DMS114 treated with DMSO at 0.1 percent for 48 hours (cell line): ENCODE data around the gene STAG1.
"Not testable (repeated sequence)": the region's sequence is repeated elsewhere in the genome, so short reads cannot be mapped to it uniquely, and the experiment has no call there.

ENCODE experiments used
- DNase-seq: peaks from one replicate; lab custom pipeline; 2025; ENCODE audit not compliant: unreplicated experiment; lab: John Stamatoyannopoulos, UW

The STAG1 gene

DNA sequence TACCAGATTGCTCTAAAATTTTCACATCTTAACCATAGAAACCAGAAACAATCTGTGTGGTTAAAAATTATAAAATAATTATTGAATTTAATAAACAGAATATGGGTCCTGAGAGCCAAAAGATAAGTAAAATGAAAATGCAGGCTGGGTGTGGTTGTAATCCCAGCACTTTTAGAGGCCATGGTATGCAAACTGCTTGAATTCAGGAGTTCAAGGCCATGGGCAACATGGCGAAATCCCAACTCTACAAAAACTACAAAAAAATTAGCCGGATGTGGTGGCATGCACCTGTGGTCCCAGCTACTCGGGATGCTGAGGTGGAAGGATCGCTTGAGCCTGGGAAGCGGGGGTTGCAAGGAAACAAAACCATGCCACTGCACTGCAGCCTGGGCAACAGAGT lies 236.1 kb downstream of the STAG1 start:
- DNase-seq, result no peak

DNA sequence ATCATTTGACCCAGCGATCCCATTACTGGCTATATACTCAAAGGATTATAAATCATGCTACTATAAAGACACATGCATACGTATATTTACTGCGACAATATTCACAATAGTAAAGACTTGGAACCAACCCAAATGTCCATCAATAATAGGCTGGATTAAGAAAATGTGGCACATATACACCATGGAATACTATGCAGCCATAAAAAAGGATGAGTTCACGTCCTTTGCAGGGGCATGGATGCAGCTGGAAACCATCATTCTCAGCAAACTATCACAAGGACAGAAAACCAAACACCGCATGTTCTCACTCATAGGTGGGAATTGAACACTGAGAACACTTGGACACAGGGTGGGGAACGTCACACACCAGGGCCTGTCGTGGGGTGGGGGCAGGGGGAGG lies 237.6 kb downstream of the STAG1 start:
- DNase-seq, result not testable (repeated sequence)

DNA sequence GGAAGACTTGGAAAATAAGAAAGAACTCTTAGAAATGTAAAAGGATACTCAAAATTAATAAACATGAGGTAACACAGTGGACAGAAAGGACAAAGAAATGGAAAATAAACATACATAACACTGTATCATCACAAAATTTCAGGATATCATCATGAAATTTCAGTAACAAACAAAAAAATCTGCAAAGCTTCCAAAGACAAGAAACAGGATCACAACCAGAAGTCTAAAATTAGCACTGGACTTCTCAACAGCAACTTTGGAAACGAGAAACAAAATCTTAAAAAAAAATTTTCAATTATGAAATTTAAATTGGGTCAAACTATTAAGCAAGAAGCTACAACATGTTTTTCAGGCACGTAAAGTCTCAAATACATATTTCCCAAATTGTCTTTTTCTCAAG lies 238.8 kb downstream of the STAG1 start:
- DNase-seq, result no peak

DNA sequence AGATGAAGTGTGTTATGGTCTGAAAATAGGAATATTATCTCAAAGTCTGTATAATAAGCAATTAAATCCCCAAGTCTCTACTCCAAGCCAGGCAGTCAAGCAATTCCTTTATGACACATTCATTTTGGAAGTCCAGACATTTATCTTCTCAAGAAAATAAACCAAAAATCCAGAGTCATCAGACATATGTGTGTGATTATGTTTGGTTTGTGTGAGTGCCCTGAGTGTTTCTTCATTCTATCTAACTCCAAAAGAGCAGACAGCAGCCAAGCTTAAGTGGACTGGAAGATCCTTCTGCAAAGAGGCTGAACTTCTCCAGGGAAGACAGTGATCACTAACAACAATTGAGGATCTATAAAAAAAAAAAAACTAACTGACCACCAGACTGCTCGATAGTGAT lies 239.8 kb downstream of the STAG1 start:
- no peak for DNase-seq

DNA sequence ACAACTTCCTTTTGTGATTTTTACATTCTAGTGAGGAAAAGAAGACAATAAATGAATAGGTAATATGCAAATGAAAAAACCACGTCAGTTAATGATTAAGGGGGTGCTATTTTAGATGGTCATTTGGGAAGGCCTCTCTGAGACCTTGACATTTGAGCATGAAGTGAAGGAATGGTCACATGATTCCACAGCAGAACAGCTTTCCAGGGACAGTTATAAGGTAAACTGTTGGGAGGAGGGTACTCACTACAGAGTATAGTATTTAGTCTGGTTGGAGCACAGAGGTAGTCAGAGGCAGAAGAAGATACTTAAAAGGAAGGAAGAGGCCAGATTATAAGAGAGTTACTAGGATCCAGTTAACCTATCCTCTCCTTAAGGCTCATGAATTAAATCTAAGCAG lies 246.5 kb downstream of the STAG1 start:
- DNase-seq, result no peak

DNA sequence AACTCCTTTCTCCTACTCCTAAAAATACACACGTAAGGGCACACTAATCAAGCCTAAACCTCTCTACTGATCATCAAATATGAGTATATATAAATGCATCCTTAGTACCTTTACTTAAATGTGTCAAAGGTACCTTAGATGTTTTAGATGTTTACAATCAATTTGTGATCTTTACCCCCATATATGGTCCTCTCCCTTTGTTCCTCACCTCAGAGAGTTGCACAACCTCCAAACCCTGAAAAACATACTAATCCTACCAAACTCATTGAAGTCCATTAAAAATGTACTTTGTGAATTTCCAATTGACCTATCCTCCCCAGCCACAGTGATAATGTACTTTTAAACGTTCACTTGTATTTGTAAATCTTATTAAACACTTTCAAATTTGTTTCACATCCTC lies 249.1 kb downstream of the STAG1 start:
- no peak for DNase-seq

DNA sequence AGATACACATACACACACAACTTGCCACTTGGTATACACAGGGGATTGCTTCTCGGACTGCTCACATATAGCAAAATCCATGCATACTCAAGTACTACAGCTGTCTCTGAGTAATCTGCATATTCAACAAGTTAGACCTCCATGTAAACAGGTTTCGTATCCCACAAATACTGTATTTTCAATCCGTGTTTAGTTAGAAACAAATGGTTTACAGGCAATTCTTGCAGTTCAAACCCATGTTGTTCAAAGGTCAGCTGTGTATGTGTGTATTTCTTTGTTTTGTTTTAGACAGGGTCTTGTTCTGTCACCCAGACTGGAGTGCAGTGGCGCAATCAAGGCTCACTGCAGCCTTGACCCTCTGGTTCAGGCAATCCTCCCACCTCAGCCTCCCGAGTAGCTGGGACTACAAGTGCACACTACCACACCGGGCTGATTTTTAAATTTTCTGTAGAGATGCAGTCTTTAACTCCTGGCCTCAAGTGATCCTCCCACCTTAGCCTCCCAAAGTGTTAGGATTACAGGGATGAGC lies 253.2 kb downstream of the STAG1 start:
- no peak for DNase-seq

DNA sequence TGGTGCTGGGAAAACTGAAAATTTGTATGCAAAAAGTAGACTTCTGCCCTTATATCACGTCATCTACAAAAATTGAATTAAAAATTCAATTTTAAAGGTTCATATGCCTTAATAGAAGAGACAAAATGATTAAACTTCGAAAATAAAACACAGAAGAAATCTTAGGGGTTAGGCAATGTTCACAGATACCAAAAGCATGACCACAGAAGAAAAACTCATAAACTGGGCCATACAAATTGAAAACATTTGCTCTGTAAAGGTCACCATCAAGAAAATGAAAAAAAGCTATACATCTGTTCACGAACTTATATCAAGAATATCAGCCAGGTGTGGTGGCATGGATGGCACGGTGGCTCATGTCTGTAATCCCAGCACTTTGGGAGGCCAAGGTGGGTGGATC lies 257.0 kb downstream of the STAG1 start:
- DNase-seq, result no peak

DNA sequence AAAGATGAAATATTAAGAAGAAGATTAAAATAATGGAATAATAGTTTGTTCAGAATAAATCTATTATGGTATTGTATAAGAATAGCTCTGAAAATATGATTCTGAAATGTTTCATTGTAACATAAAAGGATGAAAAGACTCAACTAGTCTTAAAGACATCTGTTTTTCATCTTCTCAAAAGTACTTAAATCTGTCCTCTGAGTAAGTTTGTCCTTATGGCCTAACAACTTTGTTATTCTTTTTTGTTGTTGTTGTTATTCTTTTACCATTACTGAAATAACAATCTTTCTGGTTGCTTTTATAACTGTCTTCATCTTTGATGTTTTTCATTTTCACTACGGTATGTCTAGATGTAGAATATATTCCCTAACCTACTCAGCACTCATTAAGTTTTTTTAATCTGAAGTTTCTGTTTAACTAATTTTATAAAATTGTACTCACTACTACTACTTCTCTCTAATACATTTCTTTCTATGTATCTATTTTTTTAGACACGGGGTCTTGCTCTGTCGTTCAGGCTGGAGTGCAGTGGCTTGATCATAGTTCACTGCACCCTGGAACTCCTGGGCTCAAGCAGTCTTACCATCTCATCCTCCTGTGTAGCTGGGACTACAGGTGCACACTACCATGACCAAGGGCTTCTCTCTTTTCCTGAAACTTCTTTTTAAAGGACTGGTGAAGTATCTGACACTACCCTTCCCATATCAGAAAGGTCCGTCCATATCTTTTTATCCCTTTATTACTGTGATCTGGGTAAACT lies 261.4 kb downstream of the STAG1 start:
- DNase-seq, result no peak

DNA sequence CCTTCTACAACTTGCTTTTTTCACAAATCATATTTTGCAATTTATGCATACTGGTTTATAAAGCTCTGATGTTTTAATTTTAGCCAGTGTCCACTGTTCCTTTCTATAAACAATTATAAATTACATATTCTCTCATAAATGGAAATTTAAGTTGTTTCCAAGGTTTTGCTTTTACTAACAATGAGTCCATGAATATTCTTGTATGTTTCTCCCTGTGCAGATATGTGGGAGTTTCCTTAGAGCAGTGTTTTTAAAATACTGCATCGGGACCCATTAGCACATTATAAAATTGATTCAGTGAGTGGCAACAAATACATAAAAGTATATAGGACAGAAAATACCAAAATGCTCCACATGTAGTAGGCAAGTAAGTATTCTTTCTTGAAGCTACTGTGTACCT lies 266.4 kb downstream of the STAG1 start:
- DNase-seq, result no peak

DNA sequence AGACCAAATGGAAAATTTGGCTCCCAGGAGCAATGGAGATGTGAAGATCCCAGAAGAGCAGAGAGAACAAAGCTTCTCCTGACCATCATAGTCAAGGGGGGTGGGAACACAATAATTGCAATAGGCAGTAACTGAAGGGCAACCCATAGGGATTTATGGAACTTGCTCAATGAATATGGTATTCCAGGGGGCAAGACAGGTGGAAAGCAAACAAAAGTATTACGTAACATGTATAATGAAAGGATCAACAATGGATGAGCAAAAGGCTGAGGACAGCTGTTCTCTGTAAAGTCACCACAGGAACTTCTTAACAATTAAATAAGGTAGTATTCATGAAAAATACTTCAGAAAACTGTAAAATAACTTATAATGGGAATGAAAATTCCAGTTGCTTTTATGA lies 275.9 kb downstream of the STAG1 start:
- no peak for DNase-seq

DNA sequence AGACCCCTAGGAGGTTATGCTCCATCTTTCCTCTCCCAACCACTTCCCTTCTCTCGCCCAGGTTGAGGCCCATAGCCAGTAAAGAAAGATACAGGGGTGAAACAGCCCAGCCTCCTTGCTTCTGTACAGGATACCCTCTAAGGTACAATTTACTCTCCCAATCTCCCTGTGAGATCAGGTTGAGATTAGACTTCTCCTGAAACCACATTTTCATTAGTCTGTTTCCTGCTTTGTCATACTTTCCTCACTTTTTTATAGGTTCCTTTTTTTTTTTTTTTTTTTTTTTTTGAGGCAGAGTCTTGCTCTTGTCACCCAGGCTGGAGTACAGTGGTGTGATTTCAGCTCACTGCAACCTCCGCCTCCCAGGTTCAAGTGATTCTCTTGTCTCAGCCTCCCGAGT lies 277.3 kb downstream of the STAG1 start:
- not testable (repeated sequence) for DNase-seq

DNA sequence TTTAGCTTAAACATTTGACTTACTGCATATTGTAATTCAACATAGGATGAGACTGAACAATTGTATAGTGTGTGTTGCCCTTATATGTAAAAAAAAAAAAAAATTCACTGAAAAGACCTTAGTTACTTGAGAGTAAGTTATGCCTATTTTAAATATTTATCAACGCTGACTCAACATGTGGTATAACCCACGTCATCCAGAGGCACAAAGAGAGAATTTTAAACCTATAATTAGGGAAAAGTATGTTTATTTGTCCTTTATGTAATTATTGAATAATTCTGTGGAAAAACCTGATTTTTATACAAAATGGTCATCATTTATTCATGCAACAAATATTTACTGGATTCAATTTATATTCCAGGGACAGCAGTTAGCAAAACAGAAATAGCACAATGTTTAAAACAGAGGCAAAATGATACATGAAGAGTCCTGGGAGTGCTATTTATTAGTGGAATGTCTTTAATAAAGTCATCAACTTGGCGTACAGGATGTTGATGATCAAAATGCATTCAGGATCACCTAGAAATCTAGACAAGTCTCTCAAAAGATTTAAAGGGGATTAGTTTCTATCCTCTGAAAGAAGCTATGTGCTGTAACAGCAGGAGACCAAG lies 278.4 kb downstream of the STAG1 start:
- no peak for DNase-seq

DNA sequence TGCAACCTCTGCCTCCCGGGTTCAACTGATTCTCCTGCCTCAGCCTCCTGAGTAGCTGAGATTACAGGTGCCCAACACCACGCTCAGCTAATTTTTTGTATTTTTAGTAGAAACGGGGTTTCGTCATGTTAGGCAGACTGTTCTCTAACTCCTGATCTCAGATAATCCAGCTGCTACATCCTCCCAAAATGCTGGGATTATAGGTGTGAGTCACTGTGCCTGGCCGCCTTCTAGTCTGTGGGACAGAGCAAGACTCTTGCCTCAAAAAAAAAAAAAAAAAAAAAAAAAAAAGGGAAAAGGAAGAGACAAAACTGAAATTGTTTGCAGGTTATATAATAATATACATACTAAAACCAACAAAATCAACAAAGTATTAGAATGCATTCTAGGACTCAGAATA lies 286.9 kb downstream of the STAG1 start:
- no peak for DNase-seq

DNA sequence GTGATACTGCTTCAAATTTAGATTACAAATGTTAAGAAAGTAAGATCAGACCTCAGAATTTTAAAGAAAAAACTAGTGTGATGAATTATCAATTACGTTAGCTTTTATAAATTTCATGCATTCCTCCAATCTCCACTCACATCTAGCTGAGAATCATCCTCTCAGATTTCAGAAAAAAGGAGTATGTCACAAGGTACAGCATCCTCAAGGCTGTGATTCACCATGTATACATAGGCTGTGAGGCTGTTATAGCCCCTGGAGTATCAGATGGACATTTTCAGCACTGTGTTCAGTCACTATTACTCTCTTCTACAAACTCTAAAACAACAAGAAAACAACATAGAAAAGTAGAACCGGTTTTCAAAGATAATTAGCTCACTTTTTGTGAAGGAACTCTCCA lies 287.7 kb downstream of the STAG1 start:
- no peak for DNase-seq

DNA sequence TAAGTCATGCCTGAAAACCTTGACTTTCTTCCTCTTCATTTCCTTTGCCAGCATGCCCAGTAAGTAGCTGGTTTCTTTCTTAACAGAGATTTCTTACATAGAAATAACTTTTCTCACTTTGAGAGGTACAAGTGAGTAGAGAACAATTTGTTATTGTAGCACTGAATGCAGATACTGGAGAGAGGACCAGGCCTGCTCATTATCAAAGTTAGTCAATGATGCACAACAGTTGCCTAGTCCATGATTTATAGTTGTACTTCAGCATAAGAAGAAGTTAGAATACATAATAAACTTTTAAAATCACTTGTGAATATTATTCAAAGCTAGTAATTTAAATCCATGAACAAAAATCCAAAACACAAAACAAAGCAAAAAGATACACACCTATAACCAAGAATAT lies 289.0 kb downstream of the STAG1 start:
- no peak for DNase-seq

DNA sequence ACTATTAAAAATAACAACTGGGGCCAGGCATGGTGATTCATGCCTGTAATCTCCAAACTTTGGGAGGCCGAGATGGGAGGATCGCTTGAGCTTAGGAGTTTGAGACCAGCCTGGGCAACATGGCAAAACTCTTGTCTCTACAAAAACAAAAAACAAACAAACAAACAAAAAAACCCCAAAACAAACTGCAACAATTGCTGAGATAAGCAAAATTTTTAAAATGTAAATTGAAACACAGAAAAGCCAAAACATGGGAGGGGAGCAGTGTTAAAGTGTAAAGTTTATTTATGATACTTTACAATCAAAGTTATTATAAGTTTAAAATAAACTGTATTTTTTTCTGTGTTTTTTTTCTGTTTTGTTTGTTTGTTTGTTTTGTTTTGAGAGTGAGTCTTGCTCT lies 294.4 kb downstream of the STAG1 start:
- DNase-seq, result no peak

DNA sequence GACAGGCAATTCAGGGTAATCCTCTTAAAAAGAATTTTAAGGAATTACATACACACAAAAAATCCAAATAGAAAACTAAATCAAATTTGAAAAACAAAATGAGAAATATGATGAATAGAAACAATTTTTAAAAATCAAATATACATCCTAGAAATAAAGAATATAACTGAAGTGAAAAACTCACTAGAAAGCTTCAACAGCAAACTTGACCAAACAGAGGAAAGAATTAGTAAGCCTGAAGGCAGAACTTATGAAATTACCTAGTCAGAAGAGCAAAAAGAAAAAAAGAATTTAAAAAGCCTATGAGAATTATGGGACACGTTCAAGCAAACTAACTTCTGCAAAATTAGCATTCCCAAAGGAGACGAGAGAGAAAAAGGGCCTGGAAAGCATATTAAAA lies 296.0 kb downstream of the STAG1 start:
- no peak for DNase-seq

DNA sequence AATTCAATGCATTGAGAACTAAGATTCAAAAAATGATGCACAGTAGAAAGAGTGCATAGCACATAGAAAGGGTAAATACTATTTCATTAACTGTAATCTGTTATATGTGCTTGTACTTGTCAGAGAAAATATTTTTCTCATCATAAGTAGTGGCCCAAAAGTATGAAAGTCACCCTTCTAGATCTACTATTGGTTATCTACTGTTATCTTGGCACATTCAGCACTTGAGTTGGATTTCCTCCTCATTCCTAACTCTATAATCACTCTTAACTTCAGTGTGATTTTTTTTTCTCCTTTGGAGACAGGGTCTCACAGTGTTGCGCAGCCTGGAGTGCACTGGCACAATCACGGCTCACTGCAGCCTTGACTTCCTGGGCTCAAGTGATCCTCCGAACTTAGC lies 307.6 kb downstream of the STAG1 start:
- DNase-seq, result no peak

DNA sequence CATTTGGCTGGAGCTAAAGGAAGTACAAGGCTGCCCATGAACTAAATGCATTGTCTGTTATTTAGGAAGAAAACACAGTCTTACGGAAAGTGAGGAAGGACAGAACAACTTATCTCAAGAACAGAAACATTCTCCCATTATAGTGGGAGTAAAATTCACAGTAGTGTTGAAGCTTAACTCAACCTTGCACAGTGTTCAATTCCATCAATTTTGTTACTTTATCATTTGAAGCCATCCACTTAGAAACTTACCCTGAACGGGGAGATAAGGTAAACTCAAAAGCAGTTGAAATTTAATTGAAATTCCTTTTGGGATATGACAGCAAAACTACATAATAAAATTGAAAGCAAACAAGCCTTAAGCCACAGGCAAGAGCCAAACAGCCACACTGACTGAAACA lies 315.1 kb downstream of the STAG1 start:
- DNase-seq, result no peak

DNA sequence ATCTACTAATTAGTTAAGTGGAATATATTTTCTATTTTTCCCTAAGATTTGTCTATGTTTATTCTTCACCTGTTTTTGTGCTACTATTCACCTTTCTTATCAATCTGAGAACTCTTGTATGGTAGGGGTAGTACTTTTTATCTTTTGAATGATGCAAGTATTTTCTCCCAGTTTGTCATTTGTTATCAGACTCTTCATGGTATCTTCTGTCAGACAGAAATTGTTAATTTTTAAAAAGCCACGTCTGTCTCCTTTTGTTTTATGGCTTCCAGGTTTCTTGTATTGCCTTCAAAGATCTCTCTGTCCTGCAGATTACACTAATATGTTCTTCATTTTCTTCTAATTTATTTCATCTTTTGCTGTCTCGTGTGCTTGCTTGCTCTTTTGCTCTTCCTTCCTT lies 317.7 kb downstream of the STAG1 start:
- no peak for DNase-seq

DNA sequence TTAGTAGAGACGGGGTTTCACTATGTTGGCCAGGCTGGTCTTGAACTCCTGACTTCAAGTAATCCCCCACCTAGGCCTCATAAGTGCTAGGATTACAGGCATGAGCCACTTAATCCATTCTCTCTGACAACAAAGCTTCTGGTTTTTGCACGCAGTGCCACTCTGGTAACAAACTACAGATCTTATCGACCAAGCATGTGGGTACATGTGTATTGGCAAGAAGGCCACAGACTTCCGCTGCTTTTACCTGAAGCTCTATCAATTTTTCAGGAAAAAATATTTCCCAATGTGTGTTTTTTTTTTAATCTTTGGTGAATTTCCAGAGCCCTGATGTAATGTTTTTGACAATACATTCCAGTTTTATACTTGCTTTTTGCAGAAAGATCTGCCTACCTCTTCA lies 319.5 kb downstream of the STAG1 start:
- DNase-seq, result no peak

DNA sequence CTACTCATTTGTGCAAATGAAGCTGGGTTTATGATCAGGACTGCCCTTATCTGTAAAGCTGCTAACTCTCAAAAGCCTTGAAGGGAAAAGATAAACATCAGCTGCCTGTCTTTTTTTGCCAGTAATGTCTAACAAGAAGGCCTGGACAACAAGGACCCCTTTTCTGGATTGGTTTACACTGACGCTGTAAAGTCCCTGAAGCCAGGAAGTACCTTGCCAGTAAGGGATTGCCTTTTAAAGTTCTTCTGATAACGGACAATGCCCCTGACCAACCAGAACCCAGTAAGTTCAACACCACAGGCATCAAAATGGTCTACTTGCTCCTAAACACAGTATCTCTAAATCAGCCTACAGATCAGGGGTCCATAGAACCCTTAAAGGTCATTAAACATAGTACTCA lies 324.0 kb downstream of the STAG1 start:
- DNase-seq, result no peak
